ENCODE results near the gene RTP3. TPM values are rescaled to one million over a fixed set of nuclear protein-coding genes. Genes with fewer than 3 reads are reported as not detected.
A peak's percentile ranks its signal among the peaks of the same experiment; 100 is the strongest.
"Not testable (repeated sequence)": the region's sequence is repeated elsewhere in the genome, so short reads cannot be mapped to it uniquely, and the experiment has no call there.

Gene RTP3
- total RNA-seq, 1 donor from 2014 or later, result not detected

GRCh38 chr3:46489381-46489780 is 8.4 kb upstream of the RTP3 start:
- no peaks in the 10 kb centered on the region for H3K36me3 Mint-ChIP-seq
- H3K27me3 Mint-ChIP-seq, result peaks cover 10% of the 10 kb centered on the region
- TF ChIP-seq, protein P1, sequence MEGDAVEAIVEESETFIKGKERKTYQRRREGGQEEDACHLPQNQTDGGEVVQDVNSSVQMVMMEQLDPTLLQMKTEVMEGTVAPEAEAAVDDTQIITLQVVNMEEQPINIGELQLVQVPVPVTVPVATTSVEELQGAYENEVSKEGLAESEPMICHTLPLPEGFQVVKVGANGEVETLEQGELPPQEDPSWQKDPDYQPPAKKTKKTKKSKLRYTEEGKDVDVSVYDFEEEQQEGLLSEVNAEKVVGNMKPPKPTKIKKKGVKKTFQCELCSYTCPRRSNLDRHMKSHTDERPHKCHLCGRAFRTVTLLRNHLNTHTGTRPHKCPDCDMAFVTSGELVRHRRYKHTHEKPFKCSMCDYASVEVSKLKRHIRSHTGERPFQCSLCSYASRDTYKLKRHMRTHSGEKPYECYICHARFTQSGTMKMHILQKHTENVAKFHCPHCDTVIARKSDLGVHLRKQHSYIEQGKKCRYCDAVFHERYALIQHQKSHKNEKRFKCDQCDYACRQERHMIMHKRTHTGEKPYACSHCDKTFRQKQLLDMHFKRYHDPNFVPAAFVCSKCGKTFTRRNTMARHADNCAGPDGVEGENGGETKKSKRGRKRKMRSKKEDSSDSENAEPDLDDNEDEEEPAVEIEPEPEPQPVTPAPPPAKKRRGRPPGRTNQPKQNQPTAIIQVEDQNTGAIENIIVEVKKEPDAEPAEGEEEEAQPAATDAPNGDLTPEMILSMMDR (conservative IDR thresholded peaks at IDR 0.05), result no peak
- DNase-seq (ENCODE audit: extremely low spot score, unreplicated experiment), result peak; percentile 51
- no peaks in the 10 kb centered on the region for H3K9me3 Mint-ChIP-seq
- H3K4me1 Mint-ChIP-seq (ENCODE audit: unreplicated experiment), result peaks cover 5% of the 10 kb centered on the region
- H3K4me3 Mint-ChIP-seq, result no peak overlapping the region
- no peak overlapping the region for H3K27ac Mint-ChIP-seq

- Mint-ChIP-seq H3K36me3 (no peaks in the 10 kb centered on the region), H3K27ac (no peak overlapping the region), H3K9me3 (no peaks in the 10 kb centered on the region), H3K27me3 (peaks cover 10% of the 10 kb centered on the region), H3K4me1 (ENCODE audit: unreplicated experiment) (peaks cover 5% of the 10 kb centered on the region), H3K4me3 (no peak overlapping the region)
- TF ChIP-seq, protein P1 (conservative IDR thresholded peaks at IDR 0.05), result no peak
- no peak for DNase-seq (ENCODE audit: extremely low spot score, unreplicated experiment)
Observed at GRCh38 chr3:46489875-46490274, 7.9 kb upstream of the RTP3 start.

DNA sequence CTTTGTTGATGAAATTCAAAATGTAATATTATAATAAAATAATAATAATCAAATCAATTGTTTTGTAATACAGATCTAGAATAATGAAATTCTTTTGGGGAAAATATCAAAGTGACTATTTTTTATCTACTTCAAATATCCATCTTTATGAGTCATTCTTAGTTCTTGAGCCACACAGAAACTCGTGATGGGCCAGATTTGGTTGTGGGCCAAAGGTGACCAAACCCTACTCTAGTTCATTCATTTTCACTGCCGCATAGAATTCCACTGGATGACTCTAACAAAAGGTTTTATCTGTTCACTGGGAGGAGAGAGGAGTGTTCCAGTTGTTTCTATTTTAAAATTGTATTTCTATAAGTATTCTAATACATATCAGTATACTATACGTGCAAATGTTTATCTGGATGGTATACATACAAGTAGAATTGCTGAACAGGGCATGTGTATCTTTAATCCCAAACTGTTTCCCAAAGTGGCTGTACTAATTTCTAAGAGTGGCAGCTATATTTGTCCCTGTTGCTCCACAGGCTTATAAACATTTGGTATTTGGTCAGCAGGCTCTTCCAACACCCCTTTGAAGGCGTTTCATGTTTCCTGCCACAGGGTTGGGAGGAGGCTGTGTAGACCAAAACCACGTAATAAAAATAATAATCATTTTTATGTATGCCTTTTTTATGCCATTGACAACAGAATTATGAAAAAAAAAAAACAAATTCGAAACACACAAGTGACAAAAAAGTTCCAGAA is 7.3 kb upstream of the RTP3 start:
- TF ChIP-seq, protein P1 (conservative IDR thresholded peaks at IDR 0.05), result no peak
- no peak for DNase-seq (ENCODE audit: extremely low spot score, unreplicated experiment)
- peaks cover 5% of the 10 kb centered on the region for H3K4me1 Mint-ChIP-seq (ENCODE audit: unreplicated experiment)
- no peaks in the 10 kb centered on the region for H3K9me3 Mint-ChIP-seq
- H3K36me3 Mint-ChIP-seq, result no peaks in the 10 kb centered on the region
- H3K4me3 Mint-ChIP-seq, result no peak overlapping the region
- no peak overlapping the region for H3K27ac Mint-ChIP-seq
- H3K27me3 Mint-ChIP-seq, result peaks cover 10% of the 10 kb centered on the region

DNA sequence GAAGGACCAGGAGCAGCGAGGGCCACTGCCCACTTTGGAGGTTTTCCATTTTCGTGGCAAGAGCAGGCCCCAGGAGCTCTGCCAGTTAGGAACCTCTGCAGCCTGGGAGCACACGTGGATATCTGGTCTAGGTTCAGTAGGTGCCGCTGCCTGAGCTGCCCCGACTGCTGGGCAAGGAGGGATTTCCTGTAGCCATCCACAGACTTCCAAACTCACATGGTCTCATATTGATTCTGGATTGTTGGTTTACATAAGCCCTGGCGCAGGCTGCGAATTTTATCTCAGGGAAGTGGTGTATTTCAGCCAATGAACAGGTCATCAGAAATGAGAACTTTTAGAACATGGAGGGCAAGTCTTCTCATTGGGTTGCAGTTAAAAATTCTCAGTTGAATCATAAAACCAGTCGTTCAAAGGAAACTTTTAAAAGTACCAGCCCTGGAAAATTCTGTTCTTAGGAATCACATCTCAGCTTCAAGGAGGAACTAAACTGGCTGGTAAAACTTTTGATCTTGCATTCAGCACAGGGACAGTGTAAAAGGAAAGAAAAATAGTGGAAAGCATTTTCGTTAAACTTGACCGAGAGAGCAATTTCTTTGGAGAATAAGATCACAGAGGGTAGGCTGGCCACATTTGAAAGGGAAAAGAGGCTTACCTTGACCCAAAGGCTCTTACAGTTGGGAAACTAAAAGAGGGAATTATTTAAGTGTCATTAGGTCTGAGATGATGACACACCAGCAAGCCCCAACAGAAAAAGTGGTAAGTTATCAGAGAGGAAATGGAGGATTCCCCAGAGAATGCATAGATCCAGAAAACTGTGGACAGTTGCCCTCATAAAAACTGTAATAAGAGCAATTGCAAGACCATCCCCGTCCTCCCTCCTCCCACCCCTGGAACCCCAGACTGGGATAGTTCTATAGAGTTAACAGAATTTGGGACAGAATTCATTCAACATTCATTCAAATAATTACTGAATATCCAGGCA is 6.4 kb upstream of the RTP3 start:
- peaks cover 5% of the 10 kb centered on the region for H3K4me1 Mint-ChIP-seq (ENCODE audit: unreplicated experiment)
- TF ChIP-seq, protein P1 (conservative IDR thresholded peaks at IDR 0.05), result no peak
- no peak overlapping the region for H3K27ac Mint-ChIP-seq
- H3K9me3 Mint-ChIP-seq, result no peaks in the 10 kb centered on the region
- H3K4me3 Mint-ChIP-seq, result no peak overlapping the region
- peaks cover 10% of the 10 kb centered on the region for H3K27me3 Mint-ChIP-seq
- H3K36me3 Mint-ChIP-seq, result peaks cover 4% of the 10 kb centered on the region
- DNase-seq (ENCODE audit: extremely low spot score, unreplicated experiment), result peak; percentile 25

DNA sequence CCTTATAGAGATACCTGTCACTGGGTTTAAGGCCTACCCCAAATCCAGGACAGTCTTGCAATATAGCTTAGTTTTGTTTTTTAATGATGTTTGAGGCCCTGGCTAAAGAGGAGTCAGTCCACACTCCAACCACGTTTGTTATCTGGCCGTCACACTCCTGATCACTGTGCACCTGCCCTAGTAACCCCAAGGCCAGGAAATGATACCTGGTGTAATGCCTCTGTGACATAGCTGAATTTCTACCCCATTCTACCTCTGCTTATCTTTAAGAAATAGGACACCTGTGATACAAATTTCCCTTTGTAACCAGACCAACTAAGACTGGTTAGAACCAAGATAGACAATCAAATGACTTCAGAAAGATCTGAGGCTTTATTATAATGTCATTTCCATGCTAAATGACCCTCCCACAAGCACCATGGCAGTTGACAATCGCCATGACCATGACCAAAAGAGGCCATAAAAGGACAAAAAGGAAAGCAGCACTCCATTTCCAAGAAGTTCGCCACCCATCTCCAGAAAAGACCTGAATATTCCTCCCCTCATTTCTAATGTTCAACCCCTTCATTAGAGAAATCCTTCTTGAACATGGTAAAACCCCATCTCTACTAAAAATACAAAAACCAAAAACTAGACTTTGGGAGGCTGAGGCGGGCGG is 4.8 kb upstream of the RTP3 start:
- TF ChIP-seq, protein P1 (conservative IDR thresholded peaks at IDR 0.05), result no peak
- Mint-ChIP-seq H3K4me1 (ENCODE audit: unreplicated experiment) (peaks cover 5% of the 10 kb centered on the region), H3K27me3 (peaks cover under 1% of the 10 kb centered on the region), H3K4me3 (no peak overlapping the region), H3K27ac (no peak overlapping the region), H3K9me3 (no peaks in the 10 kb centered on the region), H3K36me3 (peaks cover 4% of the 10 kb centered on the region)
- peak; percentile 22 for DNase-seq (ENCODE audit: extremely low spot score, unreplicated experiment)

GRCh38 chr3:46494491-46494890 is 3.3 kb upstream of the RTP3 start:
- not testable (repeated sequence) for H3K27me3 Mint-ChIP-seq; H3K4me1 Mint-ChIP-seq (ENCODE audit: unreplicated experiment); H3K27ac Mint-ChIP-seq; H3K4me3 Mint-ChIP-seq; H3K36me3 Mint-ChIP-seq; H3K9me3 Mint-ChIP-seq
- peak; percentile 53 for DNase-seq (ENCODE audit: extremely low spot score, unreplicated experiment)
